ENCODE results near the gene CREM.

Gene CREM

GRCh38 chr10:35135861-35136260 is 9.2 kb downstream of the CREM start:
- DNase-seq (ENCODE audit: low spot score), result no peak

GRCh38 chr10:35136263-35136815 is 9.7 kb downstream of the CREM start:
- DNase-seq (ENCODE audit: low spot score), result no peak

- no peak for DNase-seq (ENCODE audit: low spot score)
Measured at GRCh38 chr10:35140126-35140525, 13.5 kb downstream of the CREM start.

- DNase-seq (ENCODE audit: low spot score), result no peak
Measured at GRCh38 chr10:35140727-35141126, 14.1 kb downstream of the CREM start.

GRCh38 chr10:35150308-35150707 is 23.7 kb downstream of the CREM start:
- no peak for DNase-seq (ENCODE audit: low spot score)

GRCh38 chr10:35152992-35153391 is 26.3 kb downstream of the CREM start:
- DNase-seq (ENCODE audit: low spot score), result no peak

- no peak for DNase-seq (ENCODE audit: low spot score)
Measured at GRCh38 chr10:35153716-35154115, 27.1 kb downstream of the CREM start.

- no peak for DNase-seq (ENCODE audit: low spot score)
Measured at GRCh38 chr10:35160743-35161142, 34.1 kb downstream of the CREM start.

- DNase-seq (ENCODE audit: low spot score), result no peak
Measured at GRCh38 chr10:35161906-35162305, 35.3 kb downstream of the CREM start.

GRCh38 chr10:35165136-35165535 is 38.5 kb downstream of the CREM start:
- DNase-seq (ENCODE audit: low spot score), result no peak

- no peak for DNase-seq (ENCODE audit: low spot score)
Measured at GRCh38 chr10:35165811-35166210, 39.2 kb downstream of the CREM start.

- no peak for DNase-seq (ENCODE audit: low spot score)
Measured at GRCh38 chr10:35166607-35167006, 40.0 kb downstream of the CREM start.

GRCh38 chr10:35167342-35167741 is 40.7 kb downstream of the CREM start:
- DNase-seq (ENCODE audit: low spot score), result no peak

GRCh38 chr10:35172146-35172545 is 45.5 kb downstream of the CREM start:
- no peak for DNase-seq (ENCODE audit: low spot score)

- DNase-seq (ENCODE audit: low spot score), result peak; percentile 32
Measured at GRCh38 chr10:35172574-35172973, 45.9 kb downstream of the CREM start.

GRCh38 chr10:35178331-35178730 is 51.7 kb downstream of the CREM start:
- no peak for DNase-seq (ENCODE audit: low spot score)

GRCh38 chr10:35182631-35183510 is 56.2 kb downstream of the CREM start:
- no peak for DNase-seq (ENCODE audit: low spot score)

- no peak for DNase-seq (ENCODE audit: low spot score)
Measured at GRCh38 chr10:35184527-35185171, 58.0 kb downstream of the CREM start.

GRCh38 chr10:35185260-35186034 is 58.8 kb downstream of the CREM start:
- no peak for DNase-seq (ENCODE audit: low spot score)

- DNase-seq (ENCODE audit: low spot score), result no peak
Measured at GRCh38 chr10:35188954-35189353, 62.3 kb downstream of the CREM start.

- DNase-seq (ENCODE audit: low spot score), result no peak
Measured at GRCh38 chr10:35191523-35191922, 64.9 kb downstream of the CREM start.

GRCh38 chr10:35192645-35193249 is 66.1 kb downstream of the CREM start:
- no peak for DNase-seq (ENCODE audit: low spot score)

Measured in cerebellar cortex (tissue), 1 donor.